Ovary (tissue), 9 donors: ENCODE results near the gene BAIAP3. TPM values are rescaled to one million over a fixed set of nuclear protein-coding genes. Genes with fewer than 3 reads are reported as not detected.

ENCODE experiments used
- DNase-seq, 5 donors: peaks; one replicate each; pipeline ENCODE4 v3.0.0-alpha.2; 2019 to 2020
- H3K27ac ChIP-seq, 2 donors: fragments of 200-600 bp; one replicate each; pipeline versions ENCODE4 v1.5.1 to v1.8.0; 2019 to 2022
- H3K27me3 ChIP-seq: fragments of 200-600 bp; one replicate; pipeline ENCODE4 v1.8.0; 2022
- H3K36me3 ChIP-seq: fragments of 200-600 bp; sonication (generic); one replicate; pipeline ENCODE4 v1.5.1; 2019
- H3K4me1 ChIP-seq: one replicate; pipeline ENCODE4 v1.8.1; 2013; ENCODE audit warnings: mild to moderate bottlenecking, moderate library complexity; ENCODE audit not compliant: insufficient read depth
- H3K4me3 ChIP-seq: fragments of 200-600 bp; sonication (generic); one replicate; pipeline ENCODE4 v1.5.1; 2017
- H3K9me3 ChIP-seq, 2 donors: fragments of 200-600 bp in 1 of 2; sonication (generic) in 1 of 2; one replicate each; pipeline versions ENCODE4 v1.5.1 to v1.8.1; 2013 to 2019; ENCODE audit warnings: mild to moderate bottlenecking in 1 of 2, moderate library complexity in 1 of 2
- EP300 ChIP-seq: sonication (generic); formaldehyde crosslinking; IDR thresholded peaks from one replicate; pipeline ENCODE4 v1.6.1; 2017; ENCODE audit warnings: antibody characterized with exemption
- POLR2A ChIP-seq: fragments of 450-650 bp; IDR thresholded peaks from one replicate; pipeline ENCODE4 v1.6.1; 2017; ENCODE audit warnings: antibody characterized with exemption, mild to moderate bottlenecking, moderate library complexity
- WGBS, 3 donors: extraction: QIAGEN DNeasy Blood & Tissue Kit in 1 of 3; methylation state at CpG; one replicate each; pipeline versions ENCODE4 v1.1.5 to v1.1.7; 2013 to 2017; 5-methylcytosine and 5-hydroxymethylcytosine counted together
- intact Hi-C, 4 donors: fragments of 100-400 bp; cut with DNase I; formaldehyde crosslinking; loops; one replicate each; pipeline versions ENCODE4 v1.11.0 to v1.15.1; 2022 to 2023
- polyA plus RNA-seq, 2 donors: library from polyadenylated mRNA; stranded (reverse); fragments of 200-250 nt in 1 of 2; fragments of 350-450 nt in 1 of 2; fragmentation: Illumina TruSeq in 1 of 2; extraction: RNeasy Lipid Tissue Mini Kit (QIAGEN cat#74804) in 1 of 2; gene quantifications; one replicate each; pipeline ENCODE4 v1.2.3, GENCODE V29; 2013 to 2014
- total RNA-seq, 7 donors: library from RNA; depleted of rRNA in 2 of 7; stranded (reverse); fragments of >200 nt in 2 of 7; fragmentation: NEBNext Ultra II Directional in 3 of 7; extraction: Animal tissue kit (Norgen Biotek cat#: 25700) in 3 of 7; gene quantifications; one replicate each; pipeline versions ENCODE4 v1.1.0 to v1.2.4, GENCODE V29; 2016 to 2023
- TF ChIP-seq, protein P1 (sequence below), 3 donors: fragments of 450-650 bp in 2 of 3; fragments of 200-600 bp in 1 of 3; IDR thresholded peaks; one replicate each; pipeline versions ENCODE4 v1.5.1 to v1.8.0; 2016 to 2022; ENCODE audit warnings: antibody characterized with exemption in 3 of 3, mild to moderate bottlenecking in 1 of 3
- donor health status: DM: no; HTN: no; CAD: no; lungs with moderate emphysema.
- donor health status: DM: no; HTN: no; CAD: no.
- donor health status: Bipolar disorder and iron deficiency.
- donor health status: DM: yes; HTN: yes; CAD: no.
- donor health status: DM: no; HTN: no; CAD: no.
- donor health status: DM: yes; HTN: yes; CAD: no.

Gene BAIAP3
- total and polyA plus RNA-seq, 9 donors: 0.25 to 26.1 (median 1.2) TPM

DNA sequence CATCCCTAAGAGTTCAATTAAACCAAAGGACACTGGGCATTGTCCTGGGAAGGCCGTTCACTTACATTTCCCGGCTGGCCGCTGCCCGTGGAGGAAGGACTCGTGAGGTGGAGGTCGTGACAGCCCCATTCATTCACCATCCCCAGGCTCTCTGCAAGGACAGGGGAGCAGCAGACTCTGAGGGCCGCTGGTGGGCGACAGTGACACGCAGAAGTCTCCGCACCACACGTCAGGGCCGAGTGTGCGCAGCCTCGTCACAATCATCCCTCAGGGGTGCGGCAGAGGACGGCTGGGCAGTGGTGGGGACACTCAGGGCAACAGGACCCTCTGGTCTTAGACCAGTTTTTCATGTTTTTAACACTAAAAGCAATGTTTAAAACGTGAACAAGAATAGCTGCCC is 59.4 kb downstream of the BAIAP3 start:
- no peak for DNase-seq
- no peaks in the 10 kb centered on the region for H3K9me3 ChIP-seq
- no peak overlapping the region for H3K4me3 ChIP-seq
- no peak overlapping the region for H3K27ac ChIP-seq
- no peaks in the 10 kb centered on the region for H3K36me3 ChIP-seq
- intact Hi-C loops: no loop called here
- H3K4me1 ChIP-seq: no peaks in the 10 kb centered on the region
- TF ChIP-seq, protein P1, sequence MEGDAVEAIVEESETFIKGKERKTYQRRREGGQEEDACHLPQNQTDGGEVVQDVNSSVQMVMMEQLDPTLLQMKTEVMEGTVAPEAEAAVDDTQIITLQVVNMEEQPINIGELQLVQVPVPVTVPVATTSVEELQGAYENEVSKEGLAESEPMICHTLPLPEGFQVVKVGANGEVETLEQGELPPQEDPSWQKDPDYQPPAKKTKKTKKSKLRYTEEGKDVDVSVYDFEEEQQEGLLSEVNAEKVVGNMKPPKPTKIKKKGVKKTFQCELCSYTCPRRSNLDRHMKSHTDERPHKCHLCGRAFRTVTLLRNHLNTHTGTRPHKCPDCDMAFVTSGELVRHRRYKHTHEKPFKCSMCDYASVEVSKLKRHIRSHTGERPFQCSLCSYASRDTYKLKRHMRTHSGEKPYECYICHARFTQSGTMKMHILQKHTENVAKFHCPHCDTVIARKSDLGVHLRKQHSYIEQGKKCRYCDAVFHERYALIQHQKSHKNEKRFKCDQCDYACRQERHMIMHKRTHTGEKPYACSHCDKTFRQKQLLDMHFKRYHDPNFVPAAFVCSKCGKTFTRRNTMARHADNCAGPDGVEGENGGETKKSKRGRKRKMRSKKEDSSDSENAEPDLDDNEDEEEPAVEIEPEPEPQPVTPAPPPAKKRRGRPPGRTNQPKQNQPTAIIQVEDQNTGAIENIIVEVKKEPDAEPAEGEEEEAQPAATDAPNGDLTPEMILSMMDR (IDR thresholded peaks at IDR 0.05): no peak
- TF ChIP-seq EP300: no peak
- no peak for TF ChIP-seq POLR2A
- H3K27me3 ChIP-seq: no peaks in the 10 kb centered on the region
- WGBS, 3 donors: 90 to 92% (median 90%) methylated on average over 17 of the region's 17 CpGs

DNA sequence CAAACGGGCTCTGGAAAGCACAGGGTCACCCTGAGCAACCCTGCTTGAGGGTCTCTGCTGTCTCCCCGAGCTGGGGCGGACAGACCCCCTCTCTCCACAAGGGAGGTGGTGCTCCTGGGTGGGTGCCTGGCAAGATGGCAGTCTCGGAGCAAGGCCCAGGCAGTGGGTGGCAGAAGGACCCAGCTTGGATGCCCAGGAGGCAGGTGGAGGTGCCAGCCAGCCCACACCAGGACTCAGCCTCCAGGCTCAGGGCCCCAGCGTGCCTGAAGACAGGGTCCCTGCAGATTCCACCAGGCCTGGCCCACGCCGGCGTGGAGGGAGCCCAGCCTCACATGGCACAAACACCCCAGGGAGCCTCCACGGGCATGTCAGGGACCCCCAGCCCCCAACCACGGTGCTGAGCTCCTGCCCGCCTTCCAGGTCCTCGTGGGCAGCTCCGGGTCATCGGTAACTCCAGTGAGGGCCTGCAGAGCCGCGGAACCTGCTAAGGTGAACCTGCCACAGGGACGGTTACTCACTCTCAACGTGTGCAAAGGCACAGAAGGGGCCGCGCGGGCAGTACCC is 60.2 kb downstream of the BAIAP3 start:
- WGBS, 3 donors: 91 to 95% (median 95%) methylated on average over 21 of the region's 21 CpGs
- no peak overlapping the region for H3K27ac ChIP-seq
- H3K36me3 ChIP-seq: no peaks in the 10 kb centered on the region
- H3K9me3 ChIP-seq: no peaks in the 10 kb centered on the region
- no peaks in the 10 kb centered on the region for H3K27me3 ChIP-seq
- intact Hi-C loops: no loop called here
- no peak for DNase-seq
- H3K4me3 ChIP-seq: no peak overlapping the region
- no peaks in the 10 kb centered on the region for H3K4me1 ChIP-seq
- TF ChIP-seq, protein P1 (IDR thresholded peaks at IDR 0.05): no peak
- TF ChIP-seq EP300 (no peak), POLR2A (no peak)

DNA sequence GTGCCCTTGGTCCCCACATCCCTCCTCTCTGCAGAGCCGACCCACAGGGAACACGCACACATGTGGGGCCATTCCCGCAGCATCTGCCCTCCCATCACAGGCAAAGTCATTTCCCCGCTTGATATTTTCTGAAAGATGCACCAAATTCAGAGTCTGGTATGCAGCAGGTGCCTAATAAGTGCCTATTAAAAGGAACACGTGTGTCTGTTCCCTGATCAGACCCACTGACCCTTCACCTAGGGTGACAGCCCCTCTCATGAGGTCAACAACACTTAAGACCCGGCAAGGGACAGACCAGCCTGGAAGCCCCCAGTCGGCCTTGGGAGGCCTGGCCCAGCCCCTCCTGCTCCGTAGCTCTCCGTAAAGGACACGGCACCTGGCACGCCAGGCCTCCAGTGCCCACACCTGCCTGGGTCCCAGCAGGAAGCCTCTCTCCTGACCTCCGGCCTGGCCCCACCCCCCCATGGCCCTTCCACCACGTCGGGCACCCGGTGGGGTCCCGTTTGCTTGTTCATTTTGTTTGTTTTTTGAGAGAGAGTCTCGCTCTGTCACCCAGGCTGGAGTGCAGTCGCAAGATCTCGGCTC is 61.0 kb downstream of the BAIAP3 start:
- Histone ChIP-seq H3K9me3 (no peaks in the 10 kb centered on the region), H3K36me3 (no peaks in the 10 kb centered on the region), H3K4me3 (no peak overlapping the region), H3K27me3 (no peaks in the 10 kb centered on the region), H3K27ac (no peak overlapping the region), H3K4me1 (no peaks in the 10 kb centered on the region)
- WGBS, 3 donors: 82 to 85% (median 85%) methylated on average over 19 of the region's 19 CpGs
- intact Hi-C loops: no loop called here
- TF ChIP-seq EP300: no peak
- no peak for TF ChIP-seq POLR2A
- TF ChIP-seq, protein P1 (IDR thresholded peaks at IDR 0.05): no peak
- no peak for DNase-seq

DNA sequence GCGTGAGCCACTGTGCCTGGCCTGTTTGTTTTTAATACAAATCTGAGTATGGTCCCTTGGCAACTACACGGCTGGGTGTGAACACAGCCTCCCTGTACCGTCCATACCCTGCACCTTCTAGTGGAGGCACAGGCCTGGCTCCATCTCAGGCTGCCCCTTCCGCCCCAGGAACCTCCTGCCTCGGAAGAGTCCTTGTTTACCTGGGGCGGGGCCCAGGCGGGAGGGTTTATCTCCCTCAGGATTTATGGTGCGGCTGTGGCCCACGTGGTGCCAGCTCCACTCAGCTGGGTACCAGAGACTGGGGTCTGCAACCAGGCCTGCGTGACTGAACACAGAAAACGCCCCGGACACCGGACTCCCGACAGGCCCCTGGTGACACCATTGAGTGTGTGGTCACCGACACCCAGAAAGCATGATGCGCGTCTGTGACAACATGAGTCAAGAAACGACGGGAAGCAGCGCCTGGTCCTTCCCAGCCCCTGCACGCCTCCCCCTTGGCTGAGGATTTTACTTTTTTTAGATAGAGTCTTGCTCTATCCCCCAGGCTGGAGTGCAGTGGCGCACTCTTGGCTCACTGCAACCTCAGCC is 62.1 kb downstream of the BAIAP3 start:
- Histone ChIP-seq H3K4me3 (no peak overlapping the region), H3K27ac (no peak overlapping the region), H3K27me3 (no peaks in the 10 kb centered on the region), H3K36me3 (no peaks in the 10 kb centered on the region), H3K9me3 (no peaks in the 10 kb centered on the region), H3K4me1 (no peaks in the 10 kb centered on the region)
- intact Hi-C loops: no loop called here
- TF ChIP-seq POLR2A (no peak), EP300 (no peak)
- TF ChIP-seq, protein P1 (IDR thresholded peaks at IDR 0.05): no peak
- no peak for DNase-seq
- WGBS, 3 donors: 86 to 88% (median 88%) methylated on average over 19 to 22 of the region's 22 CpGs
